Measurements from ENCODE around the gene OR10D3. TPM values are rescaled to one million over a fixed set of nuclear protein-coding genes. Genes with fewer than 3 reads are reported as not detected.
A peak's percentile ranks its signal among the peaks of the same experiment; 100 is the strongest.

The OR10D3 gene
- total and polyA plus RNA-seq, 2 donors (not counting 1 experiment from before 2014, with no cell fraction given) = not detected

DNA sequence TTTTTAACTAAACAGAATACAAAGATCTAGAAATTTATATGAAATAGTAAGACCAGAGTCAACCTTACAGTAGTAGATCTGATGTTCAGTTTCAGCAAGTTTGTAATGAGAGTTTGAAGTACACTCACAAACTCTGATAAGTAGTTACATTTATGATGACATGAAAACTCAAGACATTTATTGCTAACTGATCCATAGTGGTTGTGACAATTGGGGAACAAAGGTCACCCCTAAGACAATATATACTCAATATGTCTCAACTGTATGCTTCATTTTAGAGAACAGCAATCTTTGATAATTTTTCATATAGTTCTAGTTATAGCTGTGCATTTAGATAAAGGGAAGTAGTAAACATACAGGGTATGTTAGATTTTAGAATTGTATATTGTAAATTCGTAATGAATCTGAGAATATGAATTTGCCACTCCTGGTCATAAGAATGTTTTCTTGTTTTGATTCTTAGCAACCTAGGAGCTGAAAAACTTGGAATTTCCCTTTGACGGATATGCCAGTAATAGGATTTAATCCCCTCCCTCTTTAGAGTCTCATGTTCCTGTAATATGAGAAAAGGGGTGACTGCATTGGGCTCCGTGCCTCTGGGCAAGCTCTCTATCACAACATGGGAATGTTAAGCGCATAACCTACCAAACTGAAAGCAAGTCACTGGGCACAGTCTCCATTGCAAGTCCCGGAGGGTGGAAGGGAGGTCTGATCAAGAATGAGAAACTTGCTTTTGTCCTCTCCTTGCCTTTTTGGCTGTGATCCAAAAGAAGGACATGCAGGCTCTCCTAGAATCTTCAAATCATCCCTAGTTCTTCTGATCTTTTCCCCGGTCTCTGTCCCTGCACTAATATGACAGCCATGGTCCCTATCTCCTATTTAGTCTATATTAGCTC is 11.4 kb downstream of the OR10D3 start:
- 100% methylated on average over 1 of the region's 6 CpGs for WGBS (ENCODE audit: insufficient coverage)
- Histone ChIP-seq H3K27ac (ENCODE audit: low read length in 2 of 2) (no peak overlapping the region), H3K79me2 (ENCODE audit: control insufficient read depth, insufficient read depth, low read length) (no peaks in the 10 kb centered on the region), H3K4me1 (ENCODE audit: control insufficient read depth in 2 of 2, insufficient read depth in 2 of 2, low read length in 2 of 2) (peaks cover 0 to 3% of the 10 kb centered on the region in 2 donors), H3K9me3 (ENCODE audit: control extremely low read depth in 1 of 3, control insufficient read depth in 2 of 3, insufficient read depth in 1 of 3, low read length in 2 of 3) (peaks cover 0 to 1% (median 0%) of the 10 kb centered on the region in 3 donors), H3K36me3 (replicated peaks in 1 of 2; ENCODE audit: control extremely low read depth in 1 of 2, control insufficient read depth in 1 of 2, extremely low read depth in 1 of 2, insufficient read depth in 2 of 2, low read length in 1 of 2) (no peaks in the 10 kb centered on the region), H3K4me2 (replicated peaks; ENCODE audit: low read depth, low read length, poor library complexity, severe bottlenecking) (no peak overlapping the region), H2AFZ (ENCODE audit: insufficient read depth, low read depth, low read length, poor library complexity, severe bottlenecking) (no peak overlapping the region), H3K9ac (ENCODE audit: low read length) (no peak overlapping the region), H3K27me3 (replicated peaks in 1 of 4; ENCODE audit: control extremely low read depth in 1 of 4, control insufficient read depth in 3 of 4, insufficient read depth in 4 of 4, low read length in 3 of 4) (no peaks in the 10 kb centered on the region), H4K20me1 (ENCODE audit: control insufficient read depth, insufficient read depth, low read length, poor library complexity, severe bottlenecking) (no peaks in the 10 kb centered on the region), H3K4me3 (ENCODE audit: control extremely low read depth in 1 of 5, extremely low read depth in 1 of 5, insufficient read depth in 1 of 5, low read depth in 2 of 5, low read length in 4 of 5) (no peak overlapping the region)
- no peak overlapping the region for H3K27ac Mint-ChIP-seq
- CTCF ChIA-PET = no interaction called here
- H3K4me1 Mint-ChIP-seq = peaks cover 6% of the 10 kb centered on the region
- H3K27me3 Mint-ChIP-seq = peaks cover 3% of the 10 kb centered on the region
- no peak overlapping the region for H3K4me3 Mint-ChIP-seq
- POLR2A ChIA-PET = no interaction called here
- ATAC-seq (ENCODE audit: low read depth) (no peak), DNase-seq (no peak)
- intact Hi-C loops (cut with micrococcal nuclease) = loop anchor here (5.0 kb wide), 1 partner anchor 122 kb away; no protein-coding TSS in a partner anchor
- TF ChIP-seq, protein P1, sequence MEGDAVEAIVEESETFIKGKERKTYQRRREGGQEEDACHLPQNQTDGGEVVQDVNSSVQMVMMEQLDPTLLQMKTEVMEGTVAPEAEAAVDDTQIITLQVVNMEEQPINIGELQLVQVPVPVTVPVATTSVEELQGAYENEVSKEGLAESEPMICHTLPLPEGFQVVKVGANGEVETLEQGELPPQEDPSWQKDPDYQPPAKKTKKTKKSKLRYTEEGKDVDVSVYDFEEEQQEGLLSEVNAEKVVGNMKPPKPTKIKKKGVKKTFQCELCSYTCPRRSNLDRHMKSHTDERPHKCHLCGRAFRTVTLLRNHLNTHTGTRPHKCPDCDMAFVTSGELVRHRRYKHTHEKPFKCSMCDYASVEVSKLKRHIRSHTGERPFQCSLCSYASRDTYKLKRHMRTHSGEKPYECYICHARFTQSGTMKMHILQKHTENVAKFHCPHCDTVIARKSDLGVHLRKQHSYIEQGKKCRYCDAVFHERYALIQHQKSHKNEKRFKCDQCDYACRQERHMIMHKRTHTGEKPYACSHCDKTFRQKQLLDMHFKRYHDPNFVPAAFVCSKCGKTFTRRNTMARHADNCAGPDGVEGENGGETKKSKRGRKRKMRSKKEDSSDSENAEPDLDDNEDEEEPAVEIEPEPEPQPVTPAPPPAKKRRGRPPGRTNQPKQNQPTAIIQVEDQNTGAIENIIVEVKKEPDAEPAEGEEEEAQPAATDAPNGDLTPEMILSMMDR (IDR thresholded peaks at IDR 0.05) = no peak
- no peak for TF ChIP-seq EZH2 (IDR thresholded peaks at IDR 0.05; ENCODE audit: borderline replicate concordance, insufficient read depth, low read depth, low read length, poor library complexity, severe bottlenecking)
- no peaks in the 10 kb centered on the region for H3K9me3 Mint-ChIP-seq (ENCODE audit: insufficient read depth)

- no CpG with 5 or more reads among the region's 4 CpGs for WGBS (ENCODE audit: insufficient coverage)
- H3K4me2 ChIP-seq (replicated peaks; ENCODE audit: low read depth, low read length, poor library complexity, severe bottlenecking) = no peak overlapping the region
- H3K36me3 ChIP-seq (replicated peaks in 1 of 2; ENCODE audit: control extremely low read depth in 1 of 2, control insufficient read depth in 1 of 2, extremely low read depth in 1 of 2, insufficient read depth in 2 of 2, low read length in 1 of 2) = no peaks in the 10 kb centered on the region
- no peaks in the 10 kb centered on the region for H3K79me2 ChIP-seq (ENCODE audit: control insufficient read depth, insufficient read depth, low read length)
- Mint-ChIP-seq H3K27ac (no peak overlapping the region), H3K4me1 (peaks cover 6% of the 10 kb centered on the region), H3K27me3 (peaks cover 3% of the 10 kb centered on the region), H3K9me3 (ENCODE audit: insufficient read depth) (no peaks in the 10 kb centered on the region), H3K4me3 (no peak overlapping the region)
- TF ChIP-seq, protein P1 (IDR thresholded peaks at IDR 0.05) = peak; percentile 55
- TF ChIP-seq EZH2 (IDR thresholded peaks at IDR 0.05; ENCODE audit: borderline replicate concordance, insufficient read depth, low read depth, low read length, poor library complexity, severe bottlenecking) = no peak
- peaks cover 0 to 1% (median 0%) of the 10 kb centered on the region in 3 donors for H3K9me3 ChIP-seq (ENCODE audit: control extremely low read depth in 1 of 3, control insufficient read depth in 2 of 3, insufficient read depth in 1 of 3, low read length in 2 of 3)
- no peaks in the 10 kb centered on the region for H4K20me1 ChIP-seq (ENCODE audit: control insufficient read depth, insufficient read depth, low read length, poor library complexity, severe bottlenecking)
- intact Hi-C loops (cut with micrococcal nuclease) = loop anchor here (5.0 kb wide), 1 partner anchor 123 kb away; no protein-coding TSS in a partner anchor
- H3K4me3 ChIP-seq (ENCODE audit: control extremely low read depth in 1 of 5, extremely low read depth in 1 of 5, insufficient read depth in 1 of 5, low read depth in 2 of 5, low read length in 4 of 5) = no peak overlapping the region
- no peak overlapping the region for H2AFZ ChIP-seq (ENCODE audit: insufficient read depth, low read depth, low read length, poor library complexity, severe bottlenecking)
- no peak overlapping the region for H3K9ac ChIP-seq (ENCODE audit: low read length)
- no peak overlapping the region for H3K27ac ChIP-seq (ENCODE audit: low read length in 2 of 2)
- DNase-seq (peak; percentile 51), ATAC-seq (ENCODE audit: low read depth) (no peak)
- CTCF ChIA-PET = no interaction called here
- H3K27me3 ChIP-seq (replicated peaks in 1 of 4; ENCODE audit: control extremely low read depth in 1 of 4, control insufficient read depth in 3 of 4, insufficient read depth in 4 of 4, low read length in 3 of 4) = no peaks in the 10 kb centered on the region
- POLR2A ChIA-PET = no interaction called here
- peaks cover 0 to 3% of the 10 kb centered on the region in 2 donors for H3K4me1 ChIP-seq (ENCODE audit: control insufficient read depth in 2 of 2, insufficient read depth in 2 of 2, low read length in 2 of 2)
Observed at GRCh38 chr11:124195189-124195734, 12.1 kb downstream of the OR10D3 start.

Data from B cell (primary cell).